Measurements from ENCODE around the gene INHBB.

Gene INHBB

DNA sequence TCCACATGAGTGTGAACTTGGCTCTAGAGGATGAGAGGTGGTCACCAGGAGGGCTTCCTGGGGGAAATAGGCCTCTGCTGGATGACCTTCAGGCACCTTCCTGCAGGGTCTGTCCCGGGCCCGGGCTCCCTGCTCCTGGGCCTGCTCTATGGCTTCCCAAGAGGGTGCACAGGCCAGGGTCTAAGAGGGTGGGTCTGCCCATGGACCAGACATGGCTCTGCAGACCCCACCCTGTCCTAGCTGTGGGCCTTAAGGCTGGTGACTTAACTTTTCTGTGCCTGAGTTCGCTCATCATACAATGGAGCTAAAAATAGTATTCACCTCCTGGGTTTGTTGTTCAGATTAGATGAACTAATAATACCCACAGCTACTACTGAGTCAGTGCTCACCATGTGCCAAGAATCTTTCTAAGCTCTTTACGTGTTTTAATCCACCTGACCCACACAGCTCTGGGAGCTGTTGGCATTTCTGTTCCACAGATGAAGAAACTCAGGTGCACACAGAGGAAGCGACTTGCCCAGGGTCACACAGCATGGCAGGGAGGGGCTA lies 14.4 kb downstream of the INHBB start:
- no peak for DNase-seq

DNA sequence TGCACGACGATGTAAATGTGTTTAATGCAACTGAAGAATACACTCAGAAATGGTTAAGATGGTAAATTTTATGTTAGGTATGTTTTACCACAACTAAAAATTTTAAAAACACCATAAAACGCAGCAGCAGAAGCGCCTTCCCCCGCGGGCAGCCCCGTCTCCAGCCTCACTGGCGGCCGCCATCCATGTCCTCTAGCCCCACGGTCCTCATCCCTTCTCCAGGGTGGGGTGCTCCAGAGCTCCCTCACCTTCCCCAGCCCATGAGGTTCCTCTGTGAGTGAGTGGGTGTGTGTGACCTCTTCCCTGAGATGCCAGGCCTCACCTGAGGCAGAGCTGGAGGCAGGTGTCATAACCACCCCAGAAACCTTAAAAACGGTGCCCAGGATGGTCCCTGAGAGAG lies 17.0 kb downstream of the INHBB start:
- no peak for DNase-seq

DNA sequence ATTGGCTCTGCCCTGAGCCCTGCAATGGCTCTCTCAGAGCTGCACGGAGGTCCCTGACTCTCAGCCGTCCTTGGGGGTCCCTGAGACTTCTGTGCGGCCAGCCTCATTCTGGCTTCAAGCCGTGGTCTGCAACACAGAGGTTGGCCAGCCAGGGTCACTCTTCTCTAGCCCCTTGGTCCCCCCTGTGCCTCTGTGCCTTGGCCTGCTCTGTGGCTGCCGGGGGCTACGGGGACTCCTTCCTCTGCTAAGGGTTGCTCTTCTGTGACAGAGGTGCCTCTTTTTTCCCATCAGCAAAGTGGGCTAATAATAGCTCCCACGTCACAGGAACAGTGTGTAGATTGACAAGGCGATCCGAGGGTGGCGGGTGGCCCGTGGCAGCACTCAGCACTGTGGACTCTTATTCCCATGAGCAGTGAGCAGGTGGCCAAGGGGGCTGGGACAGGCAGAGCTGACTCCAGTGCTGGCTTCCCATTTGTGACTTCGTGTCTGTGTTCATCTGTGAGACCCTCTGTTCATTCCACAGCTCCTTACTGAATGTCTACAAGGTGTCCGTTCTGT lies 19.4 kb downstream of the INHBB start:
- no peak for DNase-seq

DNA sequence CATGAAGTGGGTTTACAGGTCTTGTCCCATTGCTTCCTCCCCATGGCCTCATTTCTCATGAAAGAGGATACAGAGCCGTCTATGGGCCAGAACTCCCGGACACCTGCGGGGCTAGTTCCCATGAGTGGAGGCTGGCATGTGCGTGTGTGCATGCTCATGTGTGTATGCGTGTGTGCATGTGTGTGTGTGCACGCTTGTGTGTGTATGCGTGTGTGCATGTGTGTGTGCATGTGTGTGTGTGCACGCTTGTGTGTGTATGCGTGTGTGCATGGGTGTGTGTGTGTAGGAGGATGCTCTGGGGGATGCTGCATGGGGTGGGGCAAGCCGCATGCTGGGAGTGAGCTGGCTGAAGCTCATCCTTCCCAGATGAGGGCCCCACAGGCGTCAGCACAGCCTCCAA lies 20.8 kb downstream of the INHBB start:
- no peak for DNase-seq

DNA sequence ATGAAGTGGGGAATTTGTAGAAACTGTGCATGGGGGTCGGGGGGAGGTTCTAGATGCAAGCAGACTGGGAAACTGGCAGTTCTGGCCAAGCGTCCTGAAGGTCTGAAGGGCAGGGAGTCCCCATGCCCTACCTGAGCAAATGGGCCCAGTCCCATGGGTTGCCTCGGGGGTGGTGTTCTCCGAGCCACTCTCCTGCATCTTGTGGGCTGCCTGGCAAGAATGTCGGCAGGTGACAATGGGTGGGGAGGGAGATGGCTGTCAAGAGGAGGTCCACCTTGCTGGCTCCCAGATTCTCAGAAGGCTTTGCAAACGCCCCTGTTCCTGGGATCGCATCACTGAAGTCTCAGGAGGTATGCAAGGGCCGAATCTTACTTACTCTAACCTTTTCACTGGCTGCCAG lies 21.3 kb downstream of the INHBB start:
- no peak for DNase-seq

DNA sequence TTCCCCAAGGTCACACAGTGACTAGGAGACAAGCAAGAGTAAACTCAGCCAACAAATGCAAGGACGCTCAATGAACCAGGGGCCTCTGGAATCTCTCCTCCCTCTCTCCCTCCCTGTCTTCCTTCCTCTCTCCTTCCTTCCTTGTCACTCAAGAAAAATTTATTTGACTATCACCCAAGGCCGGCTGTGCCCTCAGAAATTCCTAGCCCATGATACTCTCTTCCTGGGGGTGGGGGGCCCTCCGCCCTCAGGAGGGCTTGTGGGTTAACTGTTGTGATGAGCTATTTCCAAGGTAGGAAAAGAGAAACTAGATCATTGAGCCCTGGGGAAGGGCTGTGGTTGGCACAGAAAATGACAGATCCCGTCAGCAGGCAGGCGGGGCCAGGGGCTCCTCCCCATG lies 21.7 kb downstream of the INHBB start:
- DNase-seq = no peak

DNA sequence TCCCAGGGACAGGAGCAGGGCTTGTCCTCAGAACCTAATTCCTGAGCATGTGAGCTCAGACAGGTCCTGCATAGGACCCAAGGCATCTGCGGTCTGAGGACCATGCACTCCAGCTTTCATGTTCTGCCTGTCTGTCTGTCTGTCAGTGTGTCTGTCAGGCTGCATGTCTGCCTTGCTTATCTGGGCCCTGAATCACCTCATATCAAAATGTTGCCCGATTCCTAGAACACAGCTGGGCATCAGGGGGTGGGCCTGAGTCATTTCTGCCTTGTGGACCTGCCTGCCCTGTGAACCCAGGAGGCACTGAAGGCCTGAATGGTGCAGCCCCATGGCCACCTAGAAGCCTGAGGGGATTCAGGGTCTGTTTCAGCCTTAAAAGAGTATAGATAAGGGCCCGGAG lies 22.1 kb downstream of the INHBB start:
- no peak for DNase-seq

DNA sequence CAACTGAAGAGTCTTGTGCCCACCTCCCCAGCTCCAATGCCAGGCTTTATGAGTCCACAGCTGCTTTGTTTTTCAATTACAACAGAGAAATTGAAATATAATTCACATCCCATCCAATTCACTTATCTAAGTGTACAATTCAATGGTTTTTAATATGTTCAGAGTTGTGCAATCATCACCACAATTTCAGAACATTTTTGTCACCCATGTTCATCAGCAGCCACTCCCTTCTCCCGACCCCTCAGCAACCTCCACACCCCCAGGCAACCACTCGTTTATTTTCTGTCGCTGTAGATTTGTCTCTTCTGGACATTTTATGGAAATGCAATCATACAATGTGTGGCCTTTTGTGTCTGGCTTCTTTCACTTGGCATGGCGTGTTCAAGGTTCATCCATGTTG lies 23.3 kb downstream of the INHBB start:
- DNase-seq = no peak

DNA sequence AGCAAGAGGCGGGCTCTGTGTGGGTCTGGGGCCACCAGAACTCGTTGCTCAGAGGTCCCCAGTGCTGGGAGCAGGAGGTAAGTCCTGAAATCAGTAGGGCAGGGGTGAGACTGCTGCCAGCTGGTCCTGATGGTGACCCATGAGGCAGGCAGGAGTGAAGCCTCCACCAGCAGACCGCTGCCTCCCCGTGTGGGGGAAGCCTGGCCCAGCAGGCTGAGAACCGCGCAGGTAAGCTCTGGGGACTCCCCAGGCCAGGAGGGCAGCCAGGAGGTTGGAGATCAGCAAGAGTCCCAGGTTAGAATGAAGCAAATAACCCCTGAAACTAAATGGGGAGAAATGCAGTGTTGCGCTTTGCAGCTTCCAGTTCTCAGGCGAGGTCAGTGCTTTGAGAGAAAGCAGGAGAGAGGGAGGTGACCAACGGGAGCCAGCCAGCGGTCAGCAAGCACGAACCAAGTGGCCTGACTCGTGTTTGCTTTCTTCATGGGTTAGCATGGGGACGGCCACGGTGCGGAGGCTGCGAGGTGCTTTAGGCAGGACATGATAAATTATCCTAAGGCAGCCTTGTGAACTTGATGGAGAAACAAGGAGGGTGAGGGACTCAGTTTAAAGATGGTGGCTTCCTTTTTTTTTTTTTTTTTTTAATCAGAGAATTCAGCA lies 26.2 kb downstream of the INHBB start:
- DNase-seq = no peak

DNA sequence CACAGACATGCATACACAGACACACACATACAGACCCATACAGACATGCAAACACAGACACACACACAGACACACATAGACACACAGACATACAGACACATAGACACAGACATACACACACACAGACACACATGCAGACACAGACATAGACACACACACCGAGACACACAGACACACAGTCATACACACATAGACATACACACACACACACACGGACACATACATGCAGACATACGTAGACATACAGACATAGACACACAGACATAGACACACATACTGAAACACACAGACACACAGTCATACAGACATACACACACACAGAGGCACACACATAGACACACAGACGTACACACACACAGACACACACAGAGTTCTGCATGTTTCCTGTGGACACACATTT lies 26.9 kb downstream of the INHBB start:
- no peak for DNase-seq

DNA sequence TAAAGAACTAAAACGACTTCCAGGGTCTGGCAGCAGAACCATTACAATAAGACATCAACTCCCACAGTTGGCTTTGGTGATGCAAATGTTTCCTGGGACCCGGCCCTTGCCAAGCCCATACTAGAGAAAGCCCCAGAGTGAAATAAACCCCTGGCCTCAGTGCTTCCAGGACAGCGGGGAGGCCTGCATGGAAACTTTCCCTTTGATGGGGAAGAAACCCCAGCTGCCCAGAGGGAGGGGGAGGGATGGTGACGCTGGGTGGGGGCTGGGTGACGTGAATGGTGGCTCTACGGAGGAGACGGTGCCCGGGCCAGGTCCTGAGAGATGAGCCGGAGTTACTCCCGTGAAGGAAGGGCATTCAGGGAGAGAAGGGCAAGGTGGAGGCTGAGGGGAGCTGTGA lies 27.5 kb downstream of the INHBB start:
- no peak for DNase-seq

DNA sequence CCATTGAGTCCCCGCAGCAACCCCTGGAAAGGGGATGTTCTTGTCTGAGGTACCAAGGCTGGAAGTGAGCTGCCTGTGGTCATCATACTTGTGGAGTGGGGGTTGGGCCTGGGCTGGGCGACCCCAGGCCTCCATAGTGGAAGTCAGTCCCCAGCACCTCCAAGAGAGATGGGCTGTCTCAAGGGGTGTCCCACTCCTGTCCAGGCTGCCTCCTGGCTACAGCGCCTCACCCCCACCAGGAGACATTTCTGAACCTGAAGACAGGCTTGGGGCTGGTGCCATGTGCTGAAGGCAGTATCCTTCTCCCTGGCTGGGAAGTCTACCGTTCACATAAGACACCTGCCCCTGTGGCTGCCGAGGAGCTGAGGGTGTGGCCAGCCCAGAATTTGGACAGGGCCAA lies 28.9 kb downstream of the INHBB start:
- DNase-seq = no peak

DNA sequence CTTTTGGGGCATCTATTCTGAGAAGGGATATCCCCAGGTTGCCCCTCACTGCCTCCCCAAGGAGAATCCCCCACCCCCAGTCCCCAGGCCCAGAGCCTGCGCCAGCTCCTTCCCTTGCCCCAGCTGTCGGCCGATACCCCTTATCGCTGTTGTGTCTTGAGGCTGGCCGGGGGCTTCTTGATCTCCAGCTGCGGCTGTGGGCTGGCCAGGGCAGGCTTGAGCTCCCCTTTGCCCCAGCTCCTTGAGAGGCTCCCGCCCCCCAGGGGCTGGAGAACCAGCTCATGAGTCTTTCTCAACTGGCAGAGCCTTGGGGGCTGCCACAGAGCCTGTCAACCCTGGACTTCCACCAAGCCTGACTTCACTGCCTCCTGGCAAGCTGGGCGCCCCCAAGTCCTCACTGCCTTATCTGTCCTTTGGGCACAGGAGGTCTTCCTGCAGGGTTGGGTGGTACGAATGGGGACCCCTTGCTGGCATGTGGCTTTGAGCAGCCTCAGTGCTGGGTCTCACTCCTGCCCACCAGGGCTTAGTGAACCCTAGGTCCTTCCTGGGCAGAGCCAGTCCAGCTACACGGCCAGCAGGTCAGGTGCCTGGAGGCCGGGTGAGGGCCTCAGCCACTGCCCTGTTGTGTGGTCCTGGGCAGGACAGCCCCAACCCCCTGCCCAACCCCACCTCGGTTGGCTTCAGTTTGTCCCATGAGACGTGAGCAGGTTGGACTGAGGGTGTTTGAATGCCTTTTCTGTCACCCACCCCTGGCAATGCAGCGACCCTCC lies 29.5 kb downstream of the INHBB start:
- no peak for DNase-seq

DNA sequence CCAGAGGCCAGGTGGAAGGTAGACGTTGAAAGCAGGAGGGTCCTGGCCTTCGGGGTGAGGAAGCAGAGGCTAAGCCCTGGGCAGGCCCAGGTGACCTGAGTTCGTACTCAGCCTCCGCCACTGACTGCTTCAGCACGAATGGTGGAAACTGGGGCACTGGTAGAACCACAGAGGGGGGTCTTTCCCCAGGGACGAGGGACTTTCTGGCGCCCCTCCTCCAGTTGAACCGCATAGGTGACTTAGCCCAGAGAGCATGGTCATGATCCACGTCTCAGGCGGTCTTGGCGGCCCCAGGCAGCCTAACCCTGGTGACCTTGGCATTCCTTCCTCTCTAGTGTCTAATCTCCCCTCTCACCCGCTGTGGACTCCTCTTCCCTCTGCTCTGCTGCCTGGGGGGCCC lies 30.2 kb downstream of the INHBB start:
- DNase-seq = no peak

DNA sequence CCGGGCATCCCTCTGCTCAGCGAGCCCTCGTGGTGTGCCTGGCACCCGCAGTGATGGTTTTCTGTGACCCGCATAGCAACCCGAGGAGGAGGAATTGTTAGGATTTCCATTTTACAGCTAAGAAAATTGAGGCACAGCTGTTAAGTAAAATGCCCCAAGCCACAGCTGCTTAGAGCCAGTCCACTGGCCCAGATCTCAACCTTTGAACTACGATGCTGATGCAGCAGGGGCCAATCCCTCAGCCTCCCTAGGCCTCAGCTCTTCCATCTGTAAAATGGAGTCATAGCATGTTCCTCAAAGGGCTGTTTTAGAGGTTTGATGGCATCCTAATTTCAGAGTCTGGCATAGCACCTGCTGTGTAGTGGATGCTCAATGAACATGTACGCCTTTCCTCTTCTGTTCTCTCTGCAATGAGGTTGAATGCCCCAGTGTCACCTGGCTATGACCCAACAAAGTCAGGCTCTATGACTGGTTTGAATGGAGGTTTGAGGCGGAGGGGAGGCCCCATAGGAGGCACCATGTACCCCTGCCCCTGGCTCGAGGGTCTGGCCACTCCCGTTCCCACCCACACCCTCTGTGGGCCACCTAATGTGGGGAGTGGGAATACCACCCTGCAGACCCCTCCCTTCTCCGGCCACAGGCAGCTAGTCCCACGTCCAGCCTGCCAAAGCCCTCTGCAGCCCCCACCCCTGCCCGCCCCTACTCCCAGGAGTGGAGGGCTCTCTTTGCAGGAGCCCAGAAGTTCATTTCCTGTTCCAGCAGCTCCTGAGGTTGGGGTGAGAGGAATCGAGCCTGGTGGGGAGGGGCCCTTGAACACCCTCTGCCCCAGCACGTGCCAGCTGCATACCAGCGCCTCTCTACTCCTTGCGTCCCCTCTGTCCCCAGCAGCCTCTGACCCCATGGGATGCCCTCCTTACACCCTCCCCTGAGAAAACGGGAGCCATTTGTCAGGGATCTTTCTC lies 31.0 kb downstream of the INHBB start:
- DNase-seq = no peak

DNA sequence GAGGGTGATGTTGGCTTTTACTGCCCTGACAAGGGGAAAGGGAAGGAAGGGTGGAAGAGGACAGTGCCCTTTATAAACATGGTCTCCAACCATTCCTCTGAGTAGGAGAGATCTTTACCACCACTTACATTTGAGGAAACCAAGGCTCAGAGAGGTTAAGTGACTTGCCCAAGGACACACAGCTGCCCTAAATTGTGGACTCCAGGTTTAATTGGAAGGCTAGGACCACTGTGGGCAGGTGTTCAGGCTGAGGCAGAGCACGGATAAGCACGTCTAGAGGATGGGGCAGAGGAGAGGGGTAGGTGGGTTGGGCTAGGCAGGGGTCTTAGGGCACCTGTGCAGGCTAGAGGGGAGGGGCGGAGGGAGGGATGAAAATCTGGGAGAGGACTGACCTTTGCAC lies 32.7 kb downstream of the INHBB start:
- DNase-seq = no peak

DNA sequence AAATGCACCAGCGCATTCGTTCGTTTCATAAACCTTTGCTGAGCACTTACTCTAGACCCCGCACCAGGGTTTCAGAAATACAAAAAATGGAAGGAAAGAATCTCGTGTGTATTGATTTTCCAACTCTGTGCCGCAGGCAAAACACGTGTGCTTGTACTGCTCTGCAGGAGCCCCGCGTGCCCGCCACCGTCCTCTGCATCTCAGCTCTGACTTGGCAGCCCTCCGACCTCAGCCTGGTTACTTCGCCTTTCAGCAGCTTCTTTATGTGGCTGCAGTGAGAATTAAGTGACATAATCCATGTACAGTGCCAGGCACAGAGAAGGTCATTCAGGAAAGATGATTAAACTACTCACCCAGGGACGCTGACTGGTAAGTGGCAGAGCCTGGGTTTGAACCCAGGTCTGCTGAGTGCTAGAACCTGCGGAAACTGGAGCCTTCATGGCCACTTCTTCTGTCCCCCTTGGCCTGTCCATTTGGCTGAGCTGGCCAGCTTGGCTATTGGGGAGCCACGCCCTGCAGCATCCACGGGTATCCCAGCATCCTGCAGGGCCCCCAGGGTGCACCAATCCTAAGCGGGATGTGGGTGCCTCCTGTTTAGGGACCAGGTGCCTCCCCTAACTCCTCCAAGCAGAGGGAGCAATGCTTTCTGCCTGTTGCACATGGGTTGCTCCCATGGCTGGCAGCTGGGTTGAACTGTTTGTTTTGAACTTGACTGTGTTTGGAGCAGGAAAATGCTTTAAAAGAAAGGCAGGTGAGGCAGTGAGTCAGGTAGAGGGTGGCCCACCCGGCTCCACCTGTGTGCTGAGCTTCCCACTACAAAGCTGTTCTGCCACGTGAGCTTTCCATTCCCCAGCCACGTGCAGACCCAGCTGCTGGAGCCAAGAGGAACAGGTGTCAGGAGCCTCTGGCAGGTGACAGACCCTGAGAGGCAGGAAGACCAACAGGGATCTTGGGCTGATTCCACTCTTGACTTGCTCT lies 34.3 kb downstream of the INHBB start:
- DNase-seq = no peak

DNA sequence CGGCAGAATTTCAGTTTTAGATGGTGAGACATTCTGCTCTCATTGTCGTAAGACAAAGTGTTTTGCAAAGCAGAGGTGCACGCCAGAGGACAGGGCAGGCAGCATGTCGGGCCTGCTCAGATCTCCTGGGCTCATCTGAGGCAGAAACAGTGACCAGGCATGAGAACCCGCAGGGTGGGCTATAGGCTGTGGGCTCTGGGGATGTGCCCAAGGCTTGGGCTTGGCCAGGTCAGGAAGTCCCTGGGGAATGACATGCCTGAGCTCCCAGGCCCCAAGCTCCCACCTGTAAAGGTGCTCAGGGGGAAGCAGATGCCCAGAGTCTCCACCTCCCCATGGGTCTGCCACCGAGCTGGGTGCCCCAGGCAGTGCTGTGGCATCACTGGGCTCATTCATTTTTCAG lies 35.3 kb downstream of the INHBB start:
- DNase-seq = no peak

DNA sequence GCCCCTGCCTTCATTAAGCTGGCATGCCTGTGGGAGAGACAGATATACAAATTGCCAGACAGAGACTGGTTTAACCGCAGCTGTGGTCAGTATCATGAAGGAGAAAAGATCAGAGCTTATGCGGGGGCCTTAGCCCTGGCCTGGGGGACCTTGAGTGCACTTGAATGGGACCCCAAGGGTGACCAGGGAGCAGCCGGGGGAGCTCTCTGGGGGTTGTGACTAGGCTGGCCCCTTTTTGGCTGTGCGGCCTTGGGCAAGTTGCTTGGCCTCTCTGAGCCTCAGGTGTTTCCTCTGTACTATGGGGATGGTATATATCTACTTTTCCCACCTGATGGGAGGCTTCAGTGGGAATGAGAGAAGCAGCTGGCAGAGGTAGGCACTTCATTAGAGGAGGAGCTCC lies 35.7 kb downstream of the INHBB start:
- no peak for DNase-seq

DNA sequence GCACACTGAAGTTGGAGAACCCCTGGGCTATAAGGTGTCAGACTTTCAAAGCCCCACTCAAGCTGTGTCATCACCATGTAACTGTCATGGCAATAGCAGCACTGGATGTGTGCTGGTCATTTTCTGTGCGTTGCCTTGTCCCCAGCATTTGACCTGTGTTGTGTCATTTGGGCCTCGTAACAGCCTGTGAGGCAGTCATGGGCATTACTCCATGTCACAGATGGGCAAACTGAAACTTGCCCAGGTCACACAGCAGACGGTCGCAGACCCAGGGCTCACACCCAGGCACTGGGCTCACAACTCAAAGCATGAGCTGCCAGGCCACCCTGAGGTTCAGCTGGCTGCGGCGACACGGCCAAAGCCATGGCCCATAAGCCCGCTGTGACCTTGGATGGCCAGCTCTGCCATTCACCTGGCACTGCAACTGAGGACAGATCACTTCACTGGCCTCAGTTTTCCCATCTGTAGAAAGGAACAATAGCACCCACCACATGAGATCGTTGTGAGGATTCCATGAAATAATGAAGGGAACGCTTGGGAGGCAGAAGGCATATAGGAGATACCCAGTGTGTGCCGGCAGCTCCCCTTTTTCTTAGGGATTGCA lies 36.7 kb downstream of the INHBB start:
- DNase-seq = no peak

DNA sequence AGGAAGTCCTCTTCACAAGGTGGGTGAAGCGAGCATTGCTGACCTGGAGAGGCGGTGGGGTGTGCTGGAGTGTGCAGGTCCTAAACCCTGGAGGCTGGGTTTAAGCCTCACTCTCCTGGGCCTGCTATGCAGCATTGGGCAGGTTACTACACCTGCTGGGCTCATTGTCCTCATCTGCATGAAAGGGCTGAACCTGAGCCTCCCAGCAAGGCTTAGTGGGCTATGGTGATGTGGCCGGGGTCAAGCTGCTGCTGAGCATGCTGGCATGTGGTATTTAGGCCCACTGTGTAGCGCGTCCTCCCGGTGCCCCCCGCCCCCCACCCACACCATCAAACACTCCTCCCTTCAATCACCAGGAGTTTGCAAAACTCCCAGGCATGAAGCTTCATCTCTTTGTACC lies 37.3 kb downstream of the INHBB start:
- DNase-seq = no peak
